Tracheal epithelial cell (primary cell): ENCODE measurements around the gene GPR37. TPM values are rescaled to one million over a fixed set of nuclear protein-coding genes. Genes with fewer than 3 reads are reported as not detected.

Experiments
- total RNA-seq: library from RNA; depleted of rRNA; stranded (reverse); fragments of >200 nt; gene quantifications from 2 replicates; pipeline ENCODE4 v1.2.1, GENCODE V29; 2014

GPR37 gene
- total RNA-seq = 1.1 and 1.4 TPM in 2 replicates

GRCh38 chr7:124765401-124766352 is at the start of gene GPR37:
GPR37 (minus strand) TSS chr7:124765792; CDS start chr7:124764976, 816 bp downstream.

Other genes with a start within 250 kb of the GPR37 start
- gene POT1, start 164.0 kb upstream of the GPR37 start, total RNA-seq = 21.2 and 38.2 TPM in 2 replicates